Activated CD4-positive, alpha-beta T cell treated with anti-CD3 and anti-CD28 coated beads for 48 hours (primary cell): Measurements from ENCODE around the gene CLIC3.
"Not testable (repeated sequence)": the region's sequence is repeated elsewhere in the genome, so short reads cannot be mapped to it uniquely, and the experiment has no call there.

ENCODE experiments used
- DNase-seq: peaks from one replicate; pipeline ENCODE4 v3.0.0-alpha.2; 2020

Gene CLIC3

GRCh38 chr9:137016436-137016835, 20.1 kb upstream of the CLIC3 start:
- DNase-seq: no peak

DNA sequence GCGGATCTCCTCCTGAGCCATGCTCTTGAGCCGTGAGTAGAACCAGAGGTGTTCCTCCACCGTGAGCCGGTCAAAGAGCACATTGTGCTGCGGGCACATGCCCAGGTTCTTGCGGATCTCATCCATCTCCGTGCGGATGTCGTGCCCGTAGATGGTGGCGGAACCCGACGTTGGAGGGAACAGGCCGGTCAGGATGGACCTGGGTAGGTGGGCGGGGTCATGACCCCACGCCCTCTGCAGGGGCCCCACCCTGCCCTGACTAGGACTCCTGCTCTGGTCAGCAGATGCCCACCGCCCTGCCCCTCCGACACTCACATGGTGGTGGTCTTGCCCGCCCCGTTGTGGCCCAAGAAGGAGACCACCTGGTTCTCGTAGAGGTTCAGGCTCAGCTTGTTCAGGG, 19.6 kb upstream of the CLIC3 start:
- DNase-seq: no peak

GRCh38 chr9:137015540-137015930, 19.2 kb upstream of the CLIC3 start:
- DNase-seq: no peak

GRCh38 chr9:137014776-137015539, 18.6 kb upstream of the CLIC3 start:
- DNase-seq: no peak

- no peak for DNase-seq
These were observed 17.8 kb upstream of the CLIC3 start for GRCh38 chr9:137014166-137014565.

DNA sequence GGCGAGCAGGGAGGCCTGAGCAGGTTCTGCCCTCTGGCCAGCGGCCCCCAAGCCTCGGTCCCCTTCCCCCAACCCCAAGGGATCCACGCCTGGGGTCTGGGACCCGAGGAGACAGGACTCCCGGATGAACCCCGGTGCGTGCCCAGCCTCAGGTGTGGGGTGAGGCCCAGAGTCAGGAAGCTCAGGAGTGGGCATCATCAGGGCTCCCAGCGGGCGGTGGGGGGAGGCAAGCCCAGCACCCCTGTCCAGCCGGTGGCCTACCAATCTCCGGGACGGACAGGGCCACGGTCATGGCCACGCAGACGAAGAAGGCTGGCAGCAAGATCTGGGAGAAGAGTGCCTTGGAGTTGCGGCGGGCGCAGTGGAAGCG, 17.2 kb upstream of the CLIC3 start:
- DNase-seq: no peak

DNA sequence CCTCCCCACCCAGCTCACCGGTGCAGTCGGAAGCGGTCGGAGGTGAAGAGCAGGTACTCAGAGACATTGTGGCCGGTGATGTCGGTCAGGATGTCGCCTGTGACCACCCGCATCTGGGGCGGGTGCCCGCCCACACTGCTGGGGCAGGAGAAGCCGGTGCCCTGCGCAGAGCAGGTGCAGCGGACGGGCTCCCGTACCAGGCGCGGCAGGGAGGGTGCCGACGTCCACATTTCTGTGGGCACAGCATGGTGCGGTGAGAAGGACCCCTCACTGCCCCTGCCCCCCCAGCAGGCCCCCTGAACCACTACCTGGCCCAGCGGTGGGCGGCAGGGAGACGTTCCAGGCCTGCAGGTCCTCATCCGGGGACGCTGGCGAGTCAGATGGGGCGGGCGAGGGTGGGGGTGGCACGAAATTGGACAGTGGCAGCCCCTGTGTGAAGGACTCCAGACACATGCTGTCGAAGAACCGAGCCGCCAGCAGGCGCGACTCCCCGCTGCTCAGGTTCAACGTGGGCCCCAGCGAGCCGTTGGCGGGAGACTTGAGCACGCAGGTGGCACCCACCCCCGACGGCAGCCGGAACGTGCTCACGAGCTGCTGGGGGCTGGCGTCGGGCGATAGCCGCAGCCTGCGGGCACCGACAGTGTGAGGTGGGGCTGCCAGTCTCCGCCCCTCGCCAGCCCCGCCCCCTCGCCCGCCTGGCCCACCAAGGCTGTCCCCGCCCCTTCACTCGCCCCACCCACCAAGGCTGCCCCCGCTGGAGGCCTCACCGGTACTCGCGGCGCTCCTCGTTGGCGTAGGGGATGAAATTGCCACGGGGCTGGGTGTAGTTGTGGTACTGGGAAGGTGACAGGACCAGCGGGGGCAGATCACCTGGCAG, 16.6 kb upstream of the CLIC3 start:
- DNase-seq: no peak

DNA sequence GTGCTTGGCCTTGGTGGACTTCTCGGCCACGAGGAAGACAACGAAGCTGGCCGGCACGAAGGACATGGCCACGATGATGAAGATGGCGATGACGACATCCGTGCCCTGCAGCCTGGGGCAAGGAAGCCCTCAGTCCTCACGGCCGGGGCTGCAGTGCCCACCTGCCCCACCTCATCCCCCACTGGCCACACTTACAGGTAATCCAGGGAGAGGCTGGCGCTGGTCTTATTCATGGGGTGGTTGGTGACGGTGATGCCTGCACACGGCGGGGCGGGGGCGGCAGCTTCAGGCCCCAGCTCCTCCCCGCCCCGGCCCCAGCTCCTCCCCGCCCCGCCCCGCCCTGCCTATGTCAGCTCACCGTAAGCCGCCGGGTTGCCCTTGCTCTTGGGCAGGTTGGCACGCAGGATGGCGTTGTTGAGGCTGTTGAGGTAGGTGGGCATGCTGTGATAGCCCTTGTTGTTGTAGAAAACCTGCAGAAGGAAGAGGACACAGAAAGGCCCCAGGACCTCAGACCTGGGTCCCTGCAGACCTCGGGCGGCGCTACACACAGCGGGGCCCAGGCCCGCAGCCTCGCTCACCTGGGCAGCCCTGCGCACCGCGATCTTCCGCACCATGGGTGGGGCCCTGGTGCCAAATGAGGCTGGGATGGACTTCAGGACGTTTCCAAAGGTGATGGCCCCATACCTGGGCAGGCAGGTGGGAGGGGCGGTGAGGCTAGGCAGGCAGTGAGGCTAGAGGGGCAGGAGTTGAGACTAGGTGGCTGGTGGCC, 15.7 kb upstream of the CLIC3 start:
- DNase-seq: no peak

DNA sequence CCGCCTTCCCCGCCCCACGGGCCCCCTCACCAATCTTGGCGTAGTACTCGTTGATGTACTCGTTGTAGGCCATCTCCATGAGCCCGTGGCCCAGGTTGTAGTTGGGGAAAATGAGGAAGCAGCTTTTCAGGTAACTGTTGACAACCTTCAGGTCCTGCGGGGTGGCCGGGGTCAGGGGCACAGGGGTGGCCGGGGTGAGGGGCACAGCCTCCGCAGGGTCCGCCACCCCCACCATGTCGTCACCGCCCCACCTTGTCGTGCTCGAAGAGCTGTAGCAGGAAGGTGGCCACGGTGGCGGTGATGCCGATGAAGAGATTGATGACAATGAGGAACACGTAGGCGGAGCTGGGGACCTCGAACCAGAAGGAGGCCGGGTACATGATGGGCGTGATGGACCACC, 14.8 kb upstream of the CLIC3 start:
- no peak for DNase-seq

- no peak for DNase-seq
These were observed 13.8 kb upstream of the CLIC3 start for GRCh38 chr9:137009938-137010732.

DNA sequence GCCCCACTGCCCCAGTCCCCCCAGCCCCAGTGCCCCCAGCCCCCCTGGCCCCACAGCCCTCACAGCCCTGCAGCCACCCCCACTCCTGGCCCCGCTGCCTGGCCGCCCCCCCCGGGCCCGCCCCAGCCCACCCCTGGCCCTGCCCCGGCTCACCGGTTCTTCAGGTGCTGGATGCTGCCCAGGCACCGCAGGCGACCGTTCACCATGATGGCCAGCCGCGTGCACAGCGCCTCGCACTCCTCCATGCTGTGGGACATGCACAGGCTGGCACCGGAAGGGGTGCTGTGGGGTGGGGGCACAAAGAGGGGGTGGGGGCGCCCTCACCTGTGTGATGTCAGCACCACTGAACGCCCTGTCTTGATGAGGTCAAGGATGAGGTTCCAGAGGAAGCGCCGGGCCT, 12.8 kb upstream of the CLIC3 start:
- DNase-seq: no peak

DNA sequence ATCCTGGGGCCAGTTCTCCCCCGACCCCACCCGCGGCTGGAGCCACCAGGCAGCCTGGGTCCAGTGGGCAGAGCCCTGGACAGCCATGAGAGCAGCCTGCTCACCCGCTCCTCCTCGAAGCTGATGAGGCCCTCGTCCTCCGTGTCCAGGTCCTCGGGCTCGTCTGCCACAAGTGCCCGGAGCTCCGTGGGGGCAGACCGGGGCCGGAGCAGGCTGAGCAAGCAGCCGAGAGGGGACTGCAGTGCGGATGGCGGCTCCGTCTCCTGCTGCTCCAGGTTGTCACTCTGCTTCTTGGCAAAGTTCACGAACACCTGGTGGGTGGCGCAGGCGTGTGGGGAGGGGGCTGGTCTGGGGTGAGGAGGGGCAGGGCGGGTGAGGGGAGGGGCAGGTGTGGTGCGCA, 11.9 kb upstream of the CLIC3 start:
- DNase-seq: no peak

- DNase-seq: no peak
These were observed 11.5 kb upstream of the CLIC3 start for GRCh38 chr9:137007816-137008270.

GRCh38 chr9:137007108-137007815, 10.9 kb upstream of the CLIC3 start:
- no peak for DNase-seq

DNA sequence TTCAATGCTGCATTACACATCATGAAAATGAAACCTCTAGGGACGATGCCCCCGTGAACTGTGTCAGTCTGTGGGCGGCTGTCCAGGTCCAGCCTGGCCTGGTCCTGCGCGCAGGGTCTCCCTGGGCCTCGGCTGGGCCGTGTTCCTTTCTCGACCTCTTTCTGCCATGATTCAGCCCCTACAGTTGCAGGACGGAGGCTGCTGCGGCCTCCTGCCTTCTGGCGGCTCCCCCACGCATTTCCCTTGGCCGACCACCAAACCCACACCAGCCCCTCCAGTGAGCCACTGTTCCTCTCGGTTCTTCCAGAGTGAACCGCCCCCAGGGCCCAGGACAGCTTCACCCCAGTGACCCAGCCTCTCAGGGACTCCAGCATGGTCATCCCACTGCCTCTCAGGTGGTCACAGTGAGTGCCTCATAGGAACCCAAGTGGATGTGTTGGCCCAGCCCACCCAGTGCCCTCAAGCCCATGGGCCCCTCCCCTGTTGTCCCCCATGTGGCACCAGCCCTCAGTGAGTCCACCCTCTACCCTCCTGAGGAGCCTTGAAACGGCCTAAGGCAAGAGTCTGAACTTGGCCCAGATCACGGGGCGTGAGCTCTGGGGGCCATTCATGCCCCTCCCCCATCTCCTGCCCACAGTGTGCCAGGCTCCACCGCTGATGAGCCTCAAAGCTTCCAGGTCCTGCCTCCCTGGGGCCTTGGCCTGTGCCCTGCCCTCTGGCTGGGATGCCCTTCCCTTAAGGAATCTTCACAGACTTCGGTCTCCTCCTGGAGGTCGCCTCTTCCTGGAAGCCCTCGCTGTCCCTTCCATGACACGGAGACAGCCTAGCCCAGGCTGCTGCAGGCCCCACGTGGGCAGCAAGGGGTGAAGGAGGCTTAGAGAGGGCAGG, 10.0 kb upstream of the CLIC3 start:
- no peak for DNase-seq

DNA sequence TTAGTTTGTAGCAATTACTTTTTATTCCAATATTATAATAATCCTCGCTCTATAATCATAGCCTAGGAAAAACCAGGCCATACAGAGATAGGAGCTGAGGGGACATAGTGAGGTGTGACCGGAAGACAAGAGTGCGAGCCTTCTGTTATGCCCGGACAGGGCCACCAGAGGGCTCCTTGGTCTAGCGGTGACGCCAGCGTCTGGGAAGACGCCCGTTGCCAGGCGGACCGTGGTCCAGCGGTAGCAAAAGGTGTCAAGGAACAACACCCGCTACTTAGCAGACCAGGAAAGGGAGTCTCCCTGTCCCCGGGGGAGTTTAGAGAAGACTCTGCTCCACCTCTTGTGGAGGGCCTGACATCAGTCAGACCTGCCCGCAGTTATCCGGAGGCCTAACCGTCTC, 7.9 kb upstream of the CLIC3 start:
- not testable (repeated sequence) for DNase-seq

DNA sequence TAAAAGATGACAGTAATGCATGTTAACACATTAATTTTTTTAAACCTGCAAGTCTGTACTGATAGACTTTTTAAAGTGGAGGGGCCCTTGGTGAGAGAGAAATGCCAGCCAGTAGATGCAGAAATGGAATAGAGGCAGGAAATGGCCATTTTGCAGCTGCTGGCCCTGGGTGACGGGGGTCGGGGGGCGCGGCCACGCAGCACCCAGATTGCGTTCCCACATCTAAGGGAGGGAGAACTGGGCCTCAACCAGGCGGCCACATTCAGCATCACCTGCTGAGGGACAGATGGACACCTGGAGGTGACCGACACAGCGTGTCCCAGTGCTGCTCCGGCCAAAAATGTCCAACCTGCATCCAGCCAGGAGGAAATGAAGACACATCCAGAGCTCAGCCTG, 6.3 kb upstream of the CLIC3 start:
- no peak for DNase-seq

DNA sequence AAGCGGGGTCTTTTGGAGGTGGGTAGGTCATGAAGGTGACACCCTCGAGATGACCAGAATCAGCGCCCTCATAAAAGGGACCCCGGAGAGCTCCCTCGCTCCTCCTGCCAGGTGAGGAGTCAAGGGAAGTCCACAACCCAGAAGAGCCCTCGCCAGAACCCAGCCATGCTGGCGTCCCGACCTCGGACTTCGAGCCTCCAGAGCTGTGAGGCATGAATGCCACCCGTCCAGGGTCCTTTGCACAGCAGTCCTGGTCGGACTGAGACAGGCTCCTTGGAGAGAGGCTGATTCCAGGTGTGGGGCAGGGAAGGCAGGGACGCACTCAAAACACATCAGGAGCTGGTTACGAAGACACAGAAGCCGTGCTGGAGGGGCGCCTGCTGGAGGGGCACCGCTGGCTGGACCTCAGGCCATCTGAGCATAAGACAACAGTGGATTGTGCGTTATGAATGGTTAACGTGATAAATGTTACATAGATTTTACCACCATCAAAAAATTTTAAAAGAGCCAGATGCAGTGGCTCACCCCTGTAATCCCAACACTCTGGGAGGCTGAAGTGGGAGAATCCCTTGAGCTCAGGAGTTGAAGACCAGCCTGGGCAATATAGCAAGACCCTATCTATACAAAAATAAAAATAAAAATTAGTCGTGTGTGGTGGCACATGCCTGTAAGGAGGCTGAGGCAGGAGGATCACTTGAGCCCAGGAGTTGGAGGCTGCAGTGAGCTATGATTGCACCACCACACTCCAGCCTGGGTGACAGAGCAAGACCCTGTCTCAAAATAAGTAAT, 5.7 kb upstream of the CLIC3 start:
- DNase-seq: no peak

- no peak for DNase-seq
These were observed 4.0 kb upstream of the CLIC3 start for GRCh38 chr9:137000177-137000930.
